NCI-H2196 (cell line): ENCODE results near the gene SLC6A4.
"Not testable (repeated sequence)": the region's sequence is repeated elsewhere in the genome, so short reads cannot be mapped to it uniquely, and the experiment has no call there.

Experiments used
- DNase-seq: peaks from one replicate; lab custom pipeline; 2025; ENCODE audit not compliant: unreplicated experiment; lab: John Stamatoyannopoulos, UW

Gene SLC6A4

GRCh38 chr17:30176855-30177254, 58.6 kb downstream of the SLC6A4 start:
- no peak for DNase-seq

- no peak for DNase-seq
Observed at GRCh38 chr17:30174556-30174955, 60.9 kb downstream of the SLC6A4 start.

- DNase-seq = no peak
Observed at GRCh38 chr17:30173649-30174048, 61.8 kb downstream of the SLC6A4 start.

- DNase-seq = no peak
Observed at GRCh38 chr17:30172560-30172959, 62.9 kb downstream of the SLC6A4 start.

GRCh38 chr17:30170415-30170987, 65.0 kb downstream of the SLC6A4 start:
- no peak for DNase-seq

GRCh38 chr17:30165960-30166359, 69.5 kb downstream of the SLC6A4 start:
- no peak for DNase-seq

GRCh38 chr17:30165147-30165546, 70.3 kb downstream of the SLC6A4 start:
- DNase-seq = no peak

GRCh38 chr17:30164531-30164930, 71.0 kb downstream of the SLC6A4 start:
- DNase-seq = no peak

- no peak for DNase-seq
Observed at GRCh38 chr17:30161601-30162000, 73.9 kb downstream of the SLC6A4 start.

- no peak for DNase-seq
Observed at GRCh38 chr17:30160419-30161172, 74.9 kb downstream of the SLC6A4 start.

- DNase-seq = no peak
Observed at GRCh38 chr17:30158896-30159625, 76.4 kb downstream of the SLC6A4 start.

- no peak for DNase-seq
Observed at GRCh38 chr17:30155389-30155788, 80.1 kb downstream of the SLC6A4 start.

GRCh38 chr17:30153463-30153862, 82.0 kb downstream of the SLC6A4 start:
- DNase-seq = no peak

GRCh38 chr17:30151471-30151870, 84.0 kb downstream of the SLC6A4 start:
- no peak for DNase-seq

- no peak for DNase-seq
Observed at GRCh38 chr17:30148376-30148775, 87.1 kb downstream of the SLC6A4 start.

- not testable (repeated sequence) for DNase-seq
Observed at GRCh38 chr17:30147860-30148259, 87.6 kb downstream of the SLC6A4 start.
